Gastroesophageal sphincter (tissue), 3 donors: Measurements from ENCODE around the gene DIAPH2.

Source experiments
- CTCF ChIP-seq, 4 experiments: fragments of 200-600 bp in 2 of 4; fragments of 450-650 bp in 2 of 4; sonication (generic) in 1 of 4; IDR thresholded peaks; one replicate each; pipeline ENCODE4 v1.5.1; 2017 to 2019; ENCODE audit warnings: antibody characterized with exemption in 4 of 4, mild to moderate bottlenecking in 2 of 4, moderate library complexity in 2 of 4
- EP300 ChIP-seq: sonication (generic); formaldehyde crosslinking; IDR thresholded peaks from one replicate; pipeline ENCODE4 v1.6.1; 2017; ENCODE audit warnings: antibody characterized with exemption, mild to moderate bottlenecking
- POLR2A ChIP-seq, 2 donors: fragments of 450-650 bp; IDR thresholded peaks; one replicate each; pipeline ENCODE4 v1.6.1; 2017; ENCODE audit warnings: antibody characterized with exemption in 2 of 2, mild to moderate bottlenecking in 2 of 2, moderate library complexity in 1 of 2

- TF ChIP-seq CTCF (IDR thresholded peaks at IDR 0.05) (no peak), POLR2A (IDR thresholded peaks at IDR 0.05) (no peak), EP300 (no peak)
These were observed 151.1 kb downstream of the DIAPH2 start for GRCh38 chrX:96835660-96836289.
